Liver (tissue), 9 donors: ENCODE data around the gene IP6K1. TPM values are rescaled to one million over a fixed set of nuclear protein-coding genes. Genes with fewer than 3 reads are reported as not detected.
A peak's percentile ranks its signal among the peaks of the same experiment; 100 is the strongest.

Experiments
- DNase-seq: peaks from one replicate; pipeline ENCODE4 v3.0.0-alpha.2; 2017; ENCODE audit warnings: low spot score
- H3K27ac ChIP-seq, 2 donors: one replicate each; pipeline ENCODE4 v1.7.0; 2013; ENCODE audit warnings: inconsistent platforms in 2 of 2, low read length in 2 of 2, control low read depth in 1 of 2, low read depth in 1 of 2, mild to moderate bottlenecking in 1 of 2
- H3K27me3 ChIP-seq, 4 donors: one replicate each; pipeline versions ENCODE4 v1.6.1 to v1.7.0; 2013; ENCODE audit warnings: low read length in 3 of 4, inconsistent platforms in 1 of 4, mild to moderate bottlenecking in 1 of 4, moderate library complexity in 1 of 4; ENCODE audit not compliant: control insufficient read depth in 4 of 4, insufficient read depth in 4 of 4
- H3K36me3 ChIP-seq, 4 donors: one replicate each; pipeline versions ENCODE4 v1.6.1 to v1.7.0; 2013; ENCODE audit warnings: low read length in 3 of 4, mild to moderate bottlenecking in 3 of 4, low read depth in 1 of 4, moderate library complexity in 1 of 4; ENCODE audit not compliant: control insufficient read depth in 4 of 4, insufficient read depth in 3 of 4
- H3K4me1 ChIP-seq, 4 donors: one replicate each; pipeline versions ENCODE4 v1.6.1 to v1.7.0; 2013; ENCODE audit warnings: low read length in 3 of 4, mild to moderate bottlenecking in 3 of 4, moderate library complexity in 1 of 4; ENCODE audit not compliant: control insufficient read depth in 4 of 4, insufficient read depth in 4 of 4
- H3K4me3 ChIP-seq, 3 donors: one replicate each; pipeline versions ENCODE4 v1.6.1 to v1.7.0; 2013; ENCODE audit warnings: low read length in 3 of 3, control low read depth in 1 of 3, low read depth in 1 of 3, mild to moderate bottlenecking in 1 of 3
- H3K9ac ChIP-seq, 2 donors: one replicate each; pipeline ENCODE4 v1.7.0; 2013; ENCODE audit warnings: low read length in 2 of 2, mild to moderate bottlenecking in 2 of 2, moderate library complexity in 2 of 2, control low read depth in 1 of 2, low read depth in 1 of 2
- H3K9me3 ChIP-seq, 4 donors: one replicate each; pipeline versions ENCODE4 v1.6.1 to v1.7.0; 2013; ENCODE audit warnings: low read length in 3 of 4; ENCODE audit not compliant: control insufficient read depth in 4 of 4
- EGR1 ChIP-seq, 2 donors: IDR thresholded peaks; 2 replicates each; pipeline ENCODE4 v1.6.1; 2016 to 2018; ENCODE audit warnings: antibody characterized with exemption in 2 of 2, low read depth in 2 of 2
- FOXA1 ChIP-seq: IDR thresholded peaks from 2 replicates; pipeline ENCODE4 v1.6.1; 2016; ENCODE audit warnings: antibody characterized with exemption
- FOXA2 ChIP-seq: IDR thresholded peaks from 2 replicates; pipeline ENCODE4 v1.6.1; 2016; ENCODE audit warnings: antibody characterized with exemption
- HNF4A ChIP-seq, 2 donors: conservative IDR thresholded peaks; 2 replicates each; pipeline ENCODE4 v1.6.1; 2016; ENCODE audit warnings: antibody characterized with exemption in 2 of 2, mild to moderate bottlenecking in 2 of 2
- HNF4G ChIP-seq: IDR thresholded peaks from 2 replicates; pipeline ENCODE4 v1.6.1; 2016; ENCODE audit warnings: antibody characterized with exemption
- RAD21 ChIP-seq, 2 donors: IDR thresholded peaks; 2 replicates each; pipeline ENCODE4 v1.6.1; 2016; ENCODE audit warnings: antibody characterized with exemption in 2 of 2, mild to moderate bottlenecking in 2 of 2
- RXRA ChIP-seq, 2 donors: IDR thresholded peaks; 2 replicates each; pipeline ENCODE4 v1.6.1; 2017 to 2018; ENCODE audit warnings: antibody characterized with exemption in 2 of 2, mild to moderate bottlenecking in 1 of 2
- SP1 ChIP-seq: IDR thresholded peaks from 2 replicates; pipeline ENCODE4 v1.6.1; 2018; ENCODE audit warnings: antibody characterized with exemption, mild to moderate bottlenecking
- YY1 ChIP-seq: IDR thresholded peaks from 2 replicates; pipeline ENCODE4 v1.6.1; 2016; ENCODE audit warnings: antibody characterized with exemption, mild to moderate bottlenecking
- WGBS: extraction: QIAGEN DNeasy Blood & Tissue Kit; methylation state at CpG from one replicate; pipeline ENCODE4 v1.1.7; 2013; 5-methylcytosine and 5-hydroxymethylcytosine counted together
- polyA plus RNA-seq, 2 donors: library from polyadenylated mRNA; stranded (reverse) in 1 of 2; unstranded in 1 of 2; fragments of 200-250 nt in 1 of 2; fragments of >200 nt in 1 of 2; fragmentation: Nextera tagmentation in 1 of 2; extraction: Ambion mirVana in 1 of 2; gene quantifications; one replicate each; pipeline versions ENCODE4 v1.2.1 to v1.2.3, GENCODE V29; 2013 to 2015
- total RNA-seq, 2 donors: library from RNA; depleted of rRNA; stranded (reverse); fragments of >200 nt; gene quantifications; one replicate each; pipeline ENCODE4 v1.2.3, GENCODE V29; 2014
- TF ChIP-seq, protein P1 (sequence below): IDR thresholded peaks from 2 replicates; pipeline ENCODE4 v1.6.1; 2016; ENCODE audit warnings: antibody characterized with exemption
- TF ChIP-seq, protein P2 (sequence below): IDR thresholded peaks from 2 replicates; pipeline ENCODE4 v1.6.1; 2016; ENCODE audit warnings: antibody characterized with exemption
- TF ChIP-seq, protein P3 (sequence below): fragments of 150-350 bp; IDR thresholded peaks from 2 replicates; pipeline ENCODE4 v1.5.1; 2017; ENCODE audit warnings: improper control_type of control experiment, low read depth, low read length; ENCODE audit not compliant: missing input control
- donor health status: healthy.
- donor health status: healthy.
- donor health status: healthy.
- donor health status: healthy.
- donor health status: healthy.

IP6K1 gene
- total and polyA plus RNA-seq, 4 donors = 6.6 to 32.3 (median 18.1) TPM

DNA sequence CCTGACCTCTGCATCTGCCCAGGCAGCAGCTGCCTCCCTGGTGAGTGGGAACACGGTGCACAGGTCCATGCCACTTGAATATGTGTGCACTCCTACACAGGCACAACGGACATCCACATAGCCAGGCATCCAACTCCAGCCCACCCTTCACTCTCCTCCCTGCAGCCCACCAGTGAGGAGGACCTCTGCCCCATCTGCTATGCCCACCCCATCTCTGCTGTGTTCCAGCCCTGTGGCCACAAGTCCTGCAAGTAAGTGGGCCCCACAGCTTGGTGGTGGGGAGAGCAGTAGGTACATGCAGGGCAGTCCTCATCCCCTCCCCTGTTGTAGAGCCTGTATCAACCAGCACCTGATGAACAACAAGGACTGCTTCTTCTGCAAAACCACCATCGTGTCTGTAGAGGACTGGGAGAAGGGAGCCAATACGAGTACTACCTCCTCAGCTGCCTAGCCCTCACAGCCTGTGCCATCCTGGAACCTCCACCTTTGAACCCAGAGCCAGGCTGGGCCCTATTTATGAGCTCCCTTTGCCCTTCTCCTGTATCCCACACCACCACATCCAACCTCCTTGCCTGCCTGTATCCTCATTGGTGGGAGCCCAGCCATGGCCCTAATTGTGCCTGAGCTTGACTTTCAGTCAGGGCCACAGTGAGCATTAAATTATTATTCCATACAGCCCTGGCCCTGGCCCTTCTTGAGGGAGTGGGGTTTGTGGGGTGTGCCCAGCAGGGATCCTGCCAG is 65.3 kb downstream of the IP6K1 start:
- DNase-seq = peak; percentile 35
- H3K9ac ChIP-seq = no peak overlapping the region
- TF ChIP-seq FOXA1 (no peak), HNF4G (no peak), EGR1 (IDR thresholded peaks at IDR 0.05; ENCODE audit: low read depth in 2 of 2) (no peak)
- TF ChIP-seq, protein P1, sequence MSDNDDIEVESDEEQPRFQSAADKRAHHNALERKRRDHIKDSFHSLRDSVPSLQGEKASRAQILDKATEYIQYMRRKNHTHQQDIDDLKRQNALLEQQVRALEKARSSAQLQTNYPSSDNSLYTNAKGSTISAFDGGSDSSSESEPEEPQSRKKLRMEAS = no peak
- TF ChIP-seq, protein P2, sequence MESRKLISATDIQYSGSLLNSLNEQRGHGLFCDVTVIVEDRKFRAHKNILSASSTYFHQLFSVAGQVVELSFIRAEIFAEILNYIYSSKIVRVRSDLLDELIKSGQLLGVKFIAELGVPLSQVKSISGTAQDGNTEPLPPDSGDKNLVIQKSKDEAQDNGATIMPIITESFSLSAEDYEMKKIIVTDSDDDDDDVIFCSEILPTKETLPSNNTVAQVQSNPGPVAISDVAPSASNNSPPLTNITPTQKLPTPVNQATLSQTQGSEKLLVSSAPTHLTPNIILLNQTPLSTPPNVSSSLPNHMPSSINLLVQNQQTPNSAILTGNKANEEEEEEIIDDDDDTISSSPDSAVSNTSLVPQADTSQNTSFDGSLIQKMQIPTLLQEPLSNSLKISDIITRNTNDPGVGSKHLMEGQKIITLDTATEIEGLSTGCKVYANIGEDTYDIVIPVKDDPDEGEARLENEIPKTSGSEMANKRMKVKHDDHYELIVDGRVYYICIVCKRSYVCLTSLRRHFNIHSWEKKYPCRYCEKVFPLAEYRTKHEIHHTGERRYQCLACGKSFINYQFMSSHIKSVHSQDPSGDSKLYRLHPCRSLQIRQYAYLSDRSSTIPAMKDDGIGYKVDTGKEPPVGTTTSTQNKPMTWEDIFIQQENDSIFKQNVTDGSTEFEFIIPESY = no peak
- H3K4me1 ChIP-seq = peaks cover 6 to 40% (median 28%) of the 10 kb centered on the region in 4 donors
- H3K36me3 ChIP-seq = peaks cover 2 to 34% (median 10%) of the 10 kb centered on the region in 4 donors
- no peak overlapping the region for H3K4me3 ChIP-seq
- H3K9me3 ChIP-seq = no peaks in the 10 kb centered on the region
- no peaks in the 10 kb centered on the region for H3K27me3 ChIP-seq
- no peak overlapping the region for H3K27ac ChIP-seq
- WGBS = 75% methylated on average over 4 of the region's 4 CpGs

DNA sequence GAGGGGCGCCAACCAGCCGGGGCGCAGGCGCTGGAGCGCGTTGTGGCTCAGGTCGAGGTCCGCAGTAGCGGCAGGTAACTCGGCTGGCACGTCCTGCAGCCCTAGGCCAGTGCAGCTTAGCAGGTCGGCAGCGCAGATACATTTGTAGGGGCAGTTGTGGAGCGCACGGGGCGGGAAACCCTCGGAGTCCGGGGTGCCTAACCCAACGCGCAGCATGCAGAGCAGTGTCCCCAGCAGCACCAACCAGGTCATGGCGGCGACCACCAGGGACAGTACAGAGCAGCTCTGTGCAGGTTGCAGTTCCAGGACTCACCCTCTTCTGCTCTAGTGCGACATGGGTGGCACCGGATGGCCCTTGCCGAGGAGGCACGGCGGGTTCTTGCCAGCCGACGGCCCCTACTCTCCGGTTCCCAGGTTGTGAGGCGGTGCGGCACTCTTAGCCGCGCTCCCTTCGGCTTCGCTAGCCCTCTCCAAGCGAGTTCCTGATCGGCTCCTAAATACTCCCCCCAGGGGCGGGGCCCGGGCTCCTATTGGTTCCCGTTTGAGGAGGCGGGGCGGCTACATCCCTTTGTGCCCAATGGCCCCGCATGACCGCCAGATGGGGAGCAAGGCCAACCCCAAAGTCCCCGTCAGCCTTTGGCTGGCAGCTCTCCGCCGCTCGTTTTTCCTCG is 67.0 kb downstream of the IP6K1 start, which contains the start of gene AMIGO3:
TSS of gene AMIGO3 (minus strand) at position 471 of the 671 bp plus-strand sequence. CDS start at position 252, 219 bp downstream.
- Histone ChIP-seq H3K9me3 (no peaks in the 10 kb centered on the region), H3K27ac (peak within 1 kb of the TSS in 1 of 2 donors; percentile 35), H3K27me3 (no peaks in the 10 kb centered on the region), H3K9ac (no peak within 1 kb of the TSS), H3K4me1 (peaks cover 4 to 31% (median 20%) of the 10 kb centered on the region in 4 donors), H3K4me3 (peak within 1 kb of the TSS in 2 of 3 donors; percentile 6 to 58), H3K36me3 (peaks cover 2 to 50% (median 18%) of the 10 kb centered on the region in 4 donors)
- WGBS = 11% methylated on average over 50 of the region's 50 CpGs
- TF ChIP-seq RAD21 (IDR thresholded peaks at IDR 0.05) (peak in 1 of 2 donors; percentile 49), SP1 (peak; percentile 70), YY1 (peak; percentile 31), RXRA (IDR thresholded peaks at IDR 0.05) (peak in 1 of 2 donors; percentile 66), HNF4A (conservative IDR thresholded peaks at IDR 0.05) (peak in 1 of 2 donors; percentile 11), FOXA2 (no peak)
- TF ChIP-seq, protein P3, sequence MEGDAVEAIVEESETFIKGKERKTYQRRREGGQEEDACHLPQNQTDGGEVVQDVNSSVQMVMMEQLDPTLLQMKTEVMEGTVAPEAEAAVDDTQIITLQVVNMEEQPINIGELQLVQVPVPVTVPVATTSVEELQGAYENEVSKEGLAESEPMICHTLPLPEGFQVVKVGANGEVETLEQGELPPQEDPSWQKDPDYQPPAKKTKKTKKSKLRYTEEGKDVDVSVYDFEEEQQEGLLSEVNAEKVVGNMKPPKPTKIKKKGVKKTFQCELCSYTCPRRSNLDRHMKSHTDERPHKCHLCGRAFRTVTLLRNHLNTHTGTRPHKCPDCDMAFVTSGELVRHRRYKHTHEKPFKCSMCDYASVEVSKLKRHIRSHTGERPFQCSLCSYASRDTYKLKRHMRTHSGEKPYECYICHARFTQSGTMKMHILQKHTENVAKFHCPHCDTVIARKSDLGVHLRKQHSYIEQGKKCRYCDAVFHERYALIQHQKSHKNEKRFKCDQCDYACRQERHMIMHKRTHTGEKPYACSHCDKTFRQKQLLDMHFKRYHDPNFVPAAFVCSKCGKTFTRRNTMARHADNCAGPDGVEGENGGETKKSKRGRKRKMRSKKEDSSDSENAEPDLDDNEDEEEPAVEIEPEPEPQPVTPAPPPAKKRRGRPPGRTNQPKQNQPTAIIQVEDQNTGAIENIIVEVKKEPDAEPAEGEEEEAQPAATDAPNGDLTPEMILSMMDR = peak; percentile 43
- TF ChIP-seq, protein P1 = no peak
- TF ChIP-seq, protein P2 = no peak
- DNase-seq = peak; percentile 91
